H9 (cell line): ENCODE data around the gene TRAPPC4. TPM values are rescaled to one million over a fixed set of nuclear protein-coding genes. Genes with fewer than 3 reads are reported as not detected.

Experiments
- DNase-seq: peaks from one replicate; pipeline ENCODE4 v3.0.0-alpha.2; 2017
- H2AFZ ChIP-seq: one replicate; pipeline ENCODE4 v1.6.1; 2013; ENCODE audit warnings: mild to moderate bottlenecking, low read length, control low read depth, moderate library complexity
- H2AK5ac ChIP-seq: 2 replicates; pipeline ENCODE4 v1.6.1; 2013; ENCODE audit warnings: low read length, control low read depth, mixed read lengths; ENCODE audit not compliant: insufficient read length
- H2BK120ac ChIP-seq: one replicate; pipeline ENCODE4 v1.6.1; 2013; ENCODE audit warnings: low read depth, mild to moderate bottlenecking, low read length, control low read depth, inconsistent platforms; ENCODE audit not compliant: poor library complexity, severe bottlenecking
- H2BK12ac ChIP-seq: 2 replicates; pipeline ENCODE4 v1.6.1; 2013; ENCODE audit warnings: low read length, control low read depth, mixed read lengths, low read depth; ENCODE audit not compliant: insufficient read length
- H2BK15ac ChIP-seq: 2 replicates; pipeline ENCODE4 v1.6.1; 2013; ENCODE audit warnings: low read depth, low read length, control low read depth
- H2BK20ac ChIP-seq: one replicate; pipeline ENCODE4 v1.6.1; 2013; ENCODE audit warnings: low read depth, mild to moderate bottlenecking, low read length, control low read depth, inconsistent platforms; ENCODE audit not compliant: poor library complexity, severe bottlenecking
- H2BK5ac ChIP-seq: 2 replicates; pipeline ENCODE4 v1.6.1; 2013; ENCODE audit warnings: low read length, control low read depth, mixed read lengths; ENCODE audit not compliant: insufficient read length
- H3K14ac ChIP-seq: 2 replicates; pipeline ENCODE4 v1.6.1; 2013; ENCODE audit warnings: low read length, control low read depth; ENCODE audit not compliant: insufficient read depth
- H3K18ac ChIP-seq: 2 replicates; pipeline ENCODE4 v1.6.1; 2013; ENCODE audit warnings: low read depth, mild to moderate bottlenecking, mixed read lengths, low read length, control low read depth; ENCODE audit not compliant: insufficient read length
- H3K23ac ChIP-seq: 2 replicates; pipeline ENCODE4 v1.6.1; 2013; ENCODE audit warnings: low read length, control low read depth, mixed read lengths, low read depth; ENCODE audit not compliant: insufficient read length
- H3K23me2 ChIP-seq: 2 replicates; pipeline ENCODE4 v1.6.1; 2013; ENCODE audit warnings: low read depth, mild to moderate bottlenecking, mixed read lengths, low read length, control low read depth; ENCODE audit not compliant: insufficient read length, poor library complexity, severe bottlenecking
- H3K27ac ChIP-seq: 2 replicates; pipeline ENCODE4 v1.5.1; 2013; ENCODE audit warnings: low read length, control low read depth, mixed read lengths, low read depth; ENCODE audit not compliant: insufficient read length
- H3K27me3 ChIP-seq: 2 replicates; pipeline ENCODE4 v1.6.1; 2013; ENCODE audit warnings: low read length, control low read depth, inconsistent platforms; ENCODE audit not compliant: insufficient read depth
- H3K4ac ChIP-seq: 2 replicates; pipeline ENCODE4 v1.6.1; 2013; ENCODE audit warnings: low read depth, mild to moderate bottlenecking, control low read depth, inconsistent platforms, low read length, moderate library complexity
- H3K4me1 ChIP-seq: 2 replicates; pipeline ENCODE4 v1.6.1; 2013; ENCODE audit warnings: low read length, control low read depth, inconsistent platforms; ENCODE audit not compliant: insufficient read depth
- H3K4me2 ChIP-seq: 2 replicates; pipeline ENCODE4 v1.6.1; 2013; ENCODE audit warnings: low read length, control low read depth, mixed read lengths; ENCODE audit not compliant: insufficient read length, insufficient read depth
- H3K56ac ChIP-seq: 2 replicates; pipeline ENCODE4 v1.6.1; 2013; ENCODE audit warnings: low read depth, mild to moderate bottlenecking, mixed read lengths, low read length, control low read depth; ENCODE audit not compliant: insufficient read length
- H3K79me1 ChIP-seq: 2 replicates; pipeline ENCODE4 v1.6.1; 2013; ENCODE audit warnings: low read depth, mild to moderate bottlenecking, moderate library complexity, low read length, control low read depth, inconsistent platforms; ENCODE audit not compliant: insufficient read depth, poor library complexity, severe bottlenecking
- H3K79me2 ChIP-seq: 2 replicates; pipeline ENCODE4 v1.6.1; 2013; ENCODE audit warnings: low read length, control low read depth, inconsistent platforms; ENCODE audit not compliant: insufficient read depth
- H3K9ac ChIP-seq: 2 replicates; pipeline ENCODE4 v1.6.1; 2013; ENCODE audit warnings: low read length, control low read depth, mixed read lengths; ENCODE audit not compliant: insufficient read length; ENCODE audit errors: extremely low read depth
- H3K9me3 ChIP-seq: one replicate; pipeline ENCODE4 v1.6.1; 2013; ENCODE audit warnings: low read depth, low read length, inconsistent platforms; ENCODE audit not compliant: control insufficient read depth
- H3T11ph ChIP-seq: one replicate; pipeline ENCODE4 v1.6.1; 2013; ENCODE audit warnings: mild to moderate bottlenecking, low read length, control low read depth, inconsistent platforms
- H4K20me1 ChIP-seq: one replicate; pipeline ENCODE4 v1.6.1; 2013; ENCODE audit not compliant: control insufficient read depth, insufficient read length, insufficient read depth
- H4K5ac ChIP-seq: 2 replicates; pipeline ENCODE4 v1.6.1; 2013; ENCODE audit warnings: low read depth, mild to moderate bottlenecking, mixed read lengths, low read length, control low read depth; ENCODE audit not compliant: insufficient read length
- H4K8ac ChIP-seq: replicated peaks from 2 replicates; pipeline ENCODE4 v1.6.1; 2013; ENCODE audit warnings: low read length, control low read depth, mixed read lengths, low read depth; ENCODE audit not compliant: insufficient read length
- H4K91ac ChIP-seq: 2 replicates; pipeline ENCODE4 v1.6.1; 2013; ENCODE audit warnings: low read depth, mild to moderate bottlenecking, moderate library complexity, mixed read lengths, low read length, control low read depth; ENCODE audit not compliant: insufficient read length
- H3K27ac Mint-ChIP-seq, 3 experiments: 2 replicates in 2 of 3; 3 replicates in 1 of 3; pipeline ENCODE4 v1.8.0; 2020 to 2021; ENCODE audit warnings: mixed read lengths in 3 of 3, mild to moderate bottlenecking in 1 of 3, moderate library complexity in 1 of 3
- H3K27me3 Mint-ChIP-seq: 2 replicates; pipeline ENCODE4 v1.8.0; 2021; ENCODE audit warnings: low read depth, mild to moderate bottlenecking, moderate library complexity, mixed read lengths
- H3K36me3 Mint-ChIP-seq, 3 experiments: 2 replicates in 2 of 3; 3 replicates in 1 of 3; pipeline ENCODE4 v1.8.0; 2020 to 2021; ENCODE audit warnings: low read depth in 3 of 3, mixed read lengths in 3 of 3; ENCODE audit not compliant: insufficient read depth in 1 of 3
- H3K4me1 Mint-ChIP-seq, 2 experiments: 2 replicates each; pipeline ENCODE4 v1.8.0; 2020; ENCODE audit warnings: mixed read lengths in 2 of 2
- H3K4me3 Mint-ChIP-seq, 2 experiments: 2 replicates in 1 of 2; 3 replicates in 1 of 2; pipeline ENCODE4 v1.8.0; 2020 to 2021; ENCODE audit warnings: mild to moderate bottlenecking in 2 of 2, mixed read lengths in 2 of 2, moderate library complexity in 1 of 2
- H3K9me3 Mint-ChIP-seq, 2 experiments: 2 replicates in 1 of 2; 3 replicates in 1 of 2; pipeline ENCODE4 v1.8.0; 2020; ENCODE audit warnings: mild to moderate bottlenecking in 2 of 2, mixed read lengths in 2 of 2, moderate library complexity in 1 of 2
- WGBS: extraction: QIAGEN DNeasy Blood & Tissue Kit; methylation state at CpG from one replicate; pipeline ENCODE4 v1.1.7; 2013; ENCODE audit warnings: missing lambda C conversion rate, low lambda C conversion rate, mixed read lengths; ENCODE audit not compliant: insufficient read length; ENCODE audit errors: extremely low coverage; 5-methylcytosine and 5-hydroxymethylcytosine counted together
- total RNA-seq: library from RNA; stranded (reverse); gene quantifications from 2 replicates; pipeline ENCODE4 v1.2.1, GENCODE V29; 2021
- TF ChIP-seq, protein P1 (sequence below): fragments of 200-600 bp; sonication (generic); conservative IDR thresholded peaks from 3 replicates; pipeline ENCODE4 v1.8.0; 2021; ENCODE audit warnings: antibody characterized with exemption, mild to moderate bottlenecking

TRAPPC4 gene
- total RNA-seq, 1 experiment from 2014 or later, result 82.8 TPM

DNA sequence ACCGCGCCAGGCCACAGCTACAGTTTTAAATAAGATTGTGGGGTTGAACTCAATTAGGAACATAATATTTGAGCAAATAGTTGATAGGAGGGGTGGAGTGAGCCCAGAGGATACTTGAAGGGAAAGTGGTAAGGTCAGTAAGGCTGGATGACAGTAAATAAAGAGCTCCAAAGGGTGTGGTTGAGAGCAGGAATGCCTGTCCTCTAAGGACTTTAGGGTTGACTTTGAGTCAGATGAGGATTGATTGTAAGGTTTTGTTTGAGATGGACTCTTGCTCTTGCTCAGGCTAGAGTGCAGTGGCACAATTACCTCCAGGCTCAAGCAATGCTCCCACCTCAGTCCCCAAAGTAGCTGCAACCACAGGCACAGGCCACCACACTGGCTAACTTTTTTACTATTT lies 44.6 kb upstream of the TRAPPC4 start:
- Histone ChIP-seq H3K9ac (no peak overlapping the region), H2BK120ac (no peak overlapping the region), H3K27ac (no peak overlapping the region), H2AK5ac (no peak overlapping the region), H2AFZ (no peak overlapping the region), H4K5ac (no peak overlapping the region), H3K27me3 (no peaks in the 10 kb centered on the region), H3K4ac (no peak overlapping the region), H3K23me2 (no peaks in the 10 kb centered on the region), H3K9me3 (no peaks in the 10 kb centered on the region), H3K79me2 (no peaks in the 10 kb centered on the region), H4K20me1 (no peaks in the 10 kb centered on the region), H2BK20ac (no peak overlapping the region), H3K79me1 (no peaks in the 10 kb centered on the region), H4K8ac (no peak overlapping the region), H3K14ac (no peak overlapping the region), H3K56ac (no peak overlapping the region), H2BK15ac (no peak overlapping the region), H4K91ac (no peak overlapping the region), H3K18ac (no peak overlapping the region), H3T11ph (no peak overlapping the region), H3K4me2 (no peak overlapping the region), H3K23ac (no peak overlapping the region), H2BK12ac (no peak overlapping the region), H2BK5ac (no peak overlapping the region), H3K4me1 (no peaks in the 10 kb centered on the region)
- H3K36me3 Mint-ChIP-seq, result no peaks in the 10 kb centered on the region
- H3K4me1 Mint-ChIP-seq, result peaks cover 0 to 4% of the 10 kb centered on the region in 2 experiments; a peak in 2 of 4 replicates
- no peak for DNase-seq
- TF ChIP-seq, protein P1, sequence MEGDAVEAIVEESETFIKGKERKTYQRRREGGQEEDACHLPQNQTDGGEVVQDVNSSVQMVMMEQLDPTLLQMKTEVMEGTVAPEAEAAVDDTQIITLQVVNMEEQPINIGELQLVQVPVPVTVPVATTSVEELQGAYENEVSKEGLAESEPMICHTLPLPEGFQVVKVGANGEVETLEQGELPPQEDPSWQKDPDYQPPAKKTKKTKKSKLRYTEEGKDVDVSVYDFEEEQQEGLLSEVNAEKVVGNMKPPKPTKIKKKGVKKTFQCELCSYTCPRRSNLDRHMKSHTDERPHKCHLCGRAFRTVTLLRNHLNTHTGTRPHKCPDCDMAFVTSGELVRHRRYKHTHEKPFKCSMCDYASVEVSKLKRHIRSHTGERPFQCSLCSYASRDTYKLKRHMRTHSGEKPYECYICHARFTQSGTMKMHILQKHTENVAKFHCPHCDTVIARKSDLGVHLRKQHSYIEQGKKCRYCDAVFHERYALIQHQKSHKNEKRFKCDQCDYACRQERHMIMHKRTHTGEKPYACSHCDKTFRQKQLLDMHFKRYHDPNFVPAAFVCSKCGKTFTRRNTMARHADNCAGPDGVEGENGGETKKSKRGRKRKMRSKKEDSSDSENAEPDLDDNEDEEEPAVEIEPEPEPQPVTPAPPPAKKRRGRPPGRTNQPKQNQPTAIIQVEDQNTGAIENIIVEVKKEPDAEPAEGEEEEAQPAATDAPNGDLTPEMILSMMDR, result no peak
- H3K27me3 Mint-ChIP-seq, result peaks cover 8% of the 10 kb centered on the region; the same call in 1 of the 2 replicates
- no peak overlapping the region for H3K4me3 Mint-ChIP-seq
- no peak overlapping the region; a peak in 1 of 7 replicates for H3K27ac Mint-ChIP-seq
- WGBS, result no CpG with 5 or more reads among the region's 2 CpGs
- peaks cover 0 to 2% of the 10 kb centered on the region in 2 experiments; a peak in 2 of 5 replicates for H3K9me3 Mint-ChIP-seq
